GM23338 (cell line): ENCODE data around the gene CECR2. TPM values are rescaled to one million over a fixed set of nuclear protein-coding genes. Genes with fewer than 3 reads are reported as not detected.

ENCODE experiments used
- ATAC-seq: fragments of 200-7000 bp; cut with Tn5 transposase; 3 replicates; pipeline ENCODE4 v1.9.1; 2020
- DNase-seq: peaks from one replicate; pipeline ENCODE4 v3.0.0-alpha.2; 2015; ENCODE audit warnings: low spot score
- H2AFZ ChIP-seq: fragments of 200-600 bp; sonication (generic); 2 replicates; pipeline ENCODE4 v1.8.0; 2016; ENCODE audit warnings: antibody characterized with exemption, mild to moderate bottlenecking, moderate library complexity
- H3F3A ChIP-seq: fragments of 200-600 bp; sonication (generic); replicated peaks from 2 replicates; pipeline ENCODE4 v1.8.0; 2017; ENCODE audit warnings: antibody characterized with exemption, mixed run types, low read depth
- H3K27ac ChIP-seq: fragments of 200-600 bp; sonication (generic); 2 replicates; pipeline ENCODE4 v1.6.1; 2016; ENCODE audit warnings: low read depth
- H3K27me3 ChIP-seq: fragments of 200-600 bp; sonication (generic); 2 replicates; pipeline ENCODE4 v1.8.0; 2016; ENCODE audit warnings: mild to moderate bottlenecking, mixed run types, moderate library complexity; ENCODE audit not compliant: insufficient read depth
- H3K36me3 ChIP-seq: fragments of 200-600 bp; sonication (generic); 2 replicates; pipeline ENCODE4 v1.8.0; 2016; ENCODE audit warnings: mild to moderate bottlenecking; ENCODE audit not compliant: insufficient read depth
- H3K4me1 ChIP-seq: fragments of 200-600 bp; sonication (generic); 2 replicates; pipeline ENCODE4 v1.8.0; 2016; ENCODE audit warnings: mild to moderate bottlenecking, moderate library complexity; ENCODE audit not compliant: insufficient read depth
- H3K4me2 ChIP-seq: fragments of 200-600 bp; sonication (generic); 2 replicates; pipeline ENCODE4 v1.7.1; 2017; ENCODE audit warnings: mixed run types
- H3K4me3 ChIP-seq: fragments of 200-600 bp; sonication (generic); 2 replicates; pipeline ENCODE4 v1.6.1; 2016; ENCODE audit warnings: mixed run types
- H3K79me2 ChIP-seq: fragments of 200-600 bp; sonication (generic); replicated peaks from 2 replicates; pipeline ENCODE4 v1.8.0; 2017; ENCODE audit warnings: mild to moderate bottlenecking; ENCODE audit not compliant: insufficient read depth
- H3K9me2 ChIP-seq: fragments of 200-600 bp; sonication (generic); 2 replicates; pipeline ENCODE4 v1.8.0; 2017; ENCODE audit not compliant: insufficient read depth
- H4K20me1 ChIP-seq: fragments of 200-600 bp; sonication (generic); replicated peaks from 2 replicates; pipeline ENCODE4 v1.8.0; 2017; ENCODE audit warnings: mild to moderate bottlenecking; ENCODE audit not compliant: insufficient read depth
- H3K27ac Mint-ChIP-seq: 2 replicates; pipeline ENCODE4 v1.8.0; 2020; ENCODE audit warnings: inconsistent platforms, mild to moderate bottlenecking, moderate library complexity, mixed read lengths
- H3K27me3 Mint-ChIP-seq: 3 replicates; pipeline ENCODE4 v1.8.0; 2022; ENCODE audit warnings: low read depth, mild to moderate bottlenecking, moderate library complexity, mixed read lengths, inconsistent platforms; ENCODE audit not compliant: insufficient read depth, poor library complexity
- H3K36me3 Mint-ChIP-seq: 3 replicates; pipeline ENCODE4 v1.8.0; 2021; ENCODE audit warnings: low read depth, mild to moderate bottlenecking, inconsistent platforms, moderate library complexity, mixed read lengths
- H3K4me1 Mint-ChIP-seq: 3 replicates; pipeline ENCODE4 v1.8.0; 2020; ENCODE audit warnings: mild to moderate bottlenecking, inconsistent platforms, mixed read lengths
- H3K4me3 Mint-ChIP-seq: 3 replicates; pipeline ENCODE4 v1.8.0; 2021; ENCODE audit warnings: moderate library complexity, mild to moderate bottlenecking, inconsistent platforms, mixed read lengths
- H3K9me3 Mint-ChIP-seq: 3 replicates; pipeline ENCODE4 v1.8.0; 2020; ENCODE audit warnings: moderate library complexity, mild to moderate bottlenecking, inconsistent platforms, mixed read lengths
- CREB1 ChIP-seq: fragments of 250-450 bp; sonication (Bioruptor Pico); IDR thresholded peaks from 2 replicates; pipeline ENCODE4 v1.5.0; 2020; ENCODE audit warnings: low read depth, mild to moderate bottlenecking, moderate library complexity
- CTCF ChIP-seq, 2 experiments: fragments of 200-600 bp in 1 of 2; sonication (generic) in 1 of 2; conservative IDR thresholded peaks; 2 replicates each; pipeline versions ENCODE4 v1.5.1 to v1.6.1; 2016 to 2017; ENCODE audit warnings: antibody characterized with exemption in 2 of 2, low read depth in 2 of 2, mild to moderate bottlenecking in 2 of 2, moderate library complexity in 1 of 2
- JUNB ChIP-seq: IDR thresholded peaks from one replicate; pipeline ENCODE4 v1.6.1; 2016; ENCODE audit warnings: antibody characterized with exemption; ENCODE audit not compliant: unreplicated experiment
- NANOG ChIP-seq: IDR thresholded peaks from 2 replicates; pipeline ENCODE4 v1.6.1; 2016; ENCODE audit warnings: antibody characterized with exemption, borderline replicate concordance
- REST ChIP-seq: IDR thresholded peaks from one replicate; pipeline ENCODE4 v1.6.1; 2018; ENCODE audit warnings: antibody characterized with exemption; ENCODE audit not compliant: unreplicated experiment
- ZNF114 ChIP-seq: fragments of 250-450 bp; sonication (Bioruptor Pico); IDR thresholded peaks from 2 replicates; pipeline ENCODE4 v1.5.0; 2020; ENCODE audit warnings: mild to moderate bottlenecking, moderate library complexity
- ZNF331 ChIP-seq: fragments of 250-450 bp; sonication (Bioruptor Pico); IDR thresholded peaks from 2 replicates; pipeline ENCODE4 v1.5.0; 2020; ENCODE audit warnings: low read depth, mild to moderate bottlenecking, moderate library complexity
- ZNF462 ChIP-seq: fragments of 250-450 bp; sonication (Bioruptor Pico); IDR thresholded peaks from 2 replicates; pipeline ENCODE4 v1.5.0; 2020; ENCODE audit warnings: mild to moderate bottlenecking, moderate library complexity
- polyA plus RNA-seq: library from polyadenylated mRNA; unstranded; fragments of >200 nt; fragmentation: Nextera tagmentation; extraction: Ambion mirVana; gene quantifications from 2 replicates; pipeline ENCODE4 v1.2.1, GENCODE V29; 2016
- total RNA-seq: library from RNA; depleted of rRNA; stranded (reverse); fragments of >200 nt; shearing (Covaris generic); gene quantifications from 2 replicates; pipeline ENCODE4 v1.2.3, GENCODE V29; 2014

CECR2 gene
- total and polyA plus RNA-seq, 2 experiments from 2014 or later = 18.4 to 110 TPM

- Mint-ChIP-seq H3K27me3 (no peaks in the 10 kb centered on the region), H3K4me3 (no peak overlapping the region), H3K9me3 (no peaks in the 10 kb centered on the region), H3K36me3 (peaks cover 5% of the 10 kb centered on the region; the same call in 1 of the 3 replicates), H3K4me1 (peaks cover 69% of the 10 kb centered on the region), H3K27ac (peak overlapping the region; percentile 71; the same call in 1 of the 2 replicates)
- no peak overlapping the region for H3K4me2 ChIP-seq
- peaks cover 64% of the 10 kb centered on the region for H4K20me1 ChIP-seq
- H3K36me3 ChIP-seq = no peaks in the 10 kb centered on the region
- ATAC-seq (no peak), DNase-seq (no peak)
- no peaks in the 10 kb centered on the region for H3K9me2 ChIP-seq
- TF ChIP-seq CTCF (conservative IDR thresholded peaks at IDR 0.05; ENCODE audit: low read depth in 2 of 2) (no peak), CREB1 (no peak)
- H3K4me1 ChIP-seq = peaks cover 86% of the 10 kb centered on the region
- no peak overlapping the region for H3K4me3 ChIP-seq
- peaks cover 99% of the 10 kb centered on the region for H3K79me2 ChIP-seq
- peak overlapping the region; percentile 68 for H3K27ac ChIP-seq
- H3K27me3 ChIP-seq = no peaks in the 10 kb centered on the region
- peaks cover 34% of the 10 kb centered on the region for H3F3A ChIP-seq
- no peak overlapping the region for H2AFZ ChIP-seq
These were observed 7.7 kb downstream of the CECR2 start for GRCh38 chr22:17376950-17377349.

GRCh38 chr22:17379944-17380343 lies 10.7 kb downstream of the CECR2 start:
- Histone ChIP-seq H3K27me3 (no peaks in the 10 kb centered on the region), H3F3A (peaks cover 36% of the 10 kb centered on the region), H3K4me2 (peak overlapping the region; percentile 70), H3K4me1 (peaks cover 72% of the 10 kb centered on the region), H4K20me1 (peaks cover 66% of the 10 kb centered on the region), H3K79me2 (peaks cover 99% of the 10 kb centered on the region), H3K4me3 (peak overlapping the region; percentile 37), H3K27ac (peak overlapping the region; percentile 78), H3K36me3 (no peaks in the 10 kb centered on the region), H3K9me2 (no peaks in the 10 kb centered on the region), H2AFZ (no peak overlapping the region)
- H3K4me3 Mint-ChIP-seq = peak overlapping the region; percentile 57
- H3K27ac Mint-ChIP-seq = peak overlapping the region; percentile 91
- no peak; the same call in 2 of the 3 replicates for ATAC-seq
- peaks cover 56% of the 10 kb centered on the region for H3K4me1 Mint-ChIP-seq
- H3K27me3 Mint-ChIP-seq = peaks cover 5% of the 10 kb centered on the region
- H3K36me3 Mint-ChIP-seq = peaks cover 33% of the 10 kb centered on the region
- DNase-seq = no peak
- peaks cover 8% of the 10 kb centered on the region; the same call in 1 of the 3 replicates for H3K9me3 Mint-ChIP-seq
- no peak for TF ChIP-seq ZNF331 (CRISPR knock-in tag)
- TF ChIP-seq JUNB = no peak
- TF ChIP-seq NANOG = no peak
- TF ChIP-seq REST = no peak
- no peak for TF ChIP-seq CTCF (conservative IDR thresholded peaks at IDR 0.05; ENCODE audit: low read depth in 2 of 2)
- TF ChIP-seq ZNF114 (CRISPR knock-in tag) = no peak
- no peak for TF ChIP-seq ZNF462 (CRISPR knock-in tag)
